IPS-11a (cell line): ENCODE measurements around the gene ABCG1.
"Not testable (repeated sequence)": the region's sequence is repeated elsewhere in the genome, so short reads cannot be mapped to it uniquely, and the experiment has no call there.

Experiments used
- H3K4me3 ChIP-seq: one replicate; pipeline ENCODE4 v1.5.1; 2013; ENCODE audit warnings: low read depth, low read length, control low read depth

Gene ABCG1

GRCh38 chr21:42288962-42289361, 70.0 kb downstream of the ABCG1 start:
- H3K4me3 ChIP-seq, result no peak overlapping the region

DNA sequence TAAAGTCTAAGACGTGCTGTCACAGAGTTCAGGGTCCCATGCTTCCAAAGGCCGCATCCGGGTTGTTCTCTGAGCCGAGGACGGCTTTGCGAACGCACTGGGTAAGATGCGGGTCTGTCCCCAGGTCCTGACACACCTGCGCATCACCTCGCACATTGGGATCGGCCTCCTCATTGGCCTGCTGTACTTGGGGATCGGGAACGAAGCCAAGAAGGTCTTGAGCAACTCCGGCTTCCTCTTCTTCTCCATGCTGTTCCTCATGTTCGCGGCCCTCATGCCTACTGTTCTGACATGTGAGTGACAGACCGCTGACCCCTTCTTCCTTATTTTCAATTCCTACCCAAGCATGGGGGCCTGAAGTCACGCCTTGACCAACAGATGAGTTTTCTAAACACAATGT, 71.0 kb downstream of the ABCG1 start:
- no peak overlapping the region for H3K4me3 ChIP-seq

DNA sequence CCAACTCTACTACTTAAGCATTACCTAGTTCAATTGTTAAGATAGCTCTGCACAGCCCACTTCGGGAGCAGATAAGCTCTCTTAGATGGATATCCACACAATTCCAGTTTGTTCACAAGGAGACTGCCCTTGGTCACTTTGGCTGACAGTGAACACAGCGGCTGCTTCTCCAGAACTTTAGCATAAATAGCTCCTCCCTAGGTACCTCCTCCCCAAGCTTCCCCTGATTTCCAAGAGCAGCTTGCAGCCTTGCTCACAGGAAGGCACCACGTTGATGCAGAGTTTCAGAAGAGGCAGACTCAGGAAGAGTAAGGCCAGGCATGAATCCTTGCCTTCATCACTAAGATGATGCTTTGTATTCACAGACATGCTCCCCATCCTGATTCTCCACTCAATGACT, 71.6 kb downstream of the ABCG1 start:
- H3K4me3 ChIP-seq, result no peak overlapping the region

DNA sequence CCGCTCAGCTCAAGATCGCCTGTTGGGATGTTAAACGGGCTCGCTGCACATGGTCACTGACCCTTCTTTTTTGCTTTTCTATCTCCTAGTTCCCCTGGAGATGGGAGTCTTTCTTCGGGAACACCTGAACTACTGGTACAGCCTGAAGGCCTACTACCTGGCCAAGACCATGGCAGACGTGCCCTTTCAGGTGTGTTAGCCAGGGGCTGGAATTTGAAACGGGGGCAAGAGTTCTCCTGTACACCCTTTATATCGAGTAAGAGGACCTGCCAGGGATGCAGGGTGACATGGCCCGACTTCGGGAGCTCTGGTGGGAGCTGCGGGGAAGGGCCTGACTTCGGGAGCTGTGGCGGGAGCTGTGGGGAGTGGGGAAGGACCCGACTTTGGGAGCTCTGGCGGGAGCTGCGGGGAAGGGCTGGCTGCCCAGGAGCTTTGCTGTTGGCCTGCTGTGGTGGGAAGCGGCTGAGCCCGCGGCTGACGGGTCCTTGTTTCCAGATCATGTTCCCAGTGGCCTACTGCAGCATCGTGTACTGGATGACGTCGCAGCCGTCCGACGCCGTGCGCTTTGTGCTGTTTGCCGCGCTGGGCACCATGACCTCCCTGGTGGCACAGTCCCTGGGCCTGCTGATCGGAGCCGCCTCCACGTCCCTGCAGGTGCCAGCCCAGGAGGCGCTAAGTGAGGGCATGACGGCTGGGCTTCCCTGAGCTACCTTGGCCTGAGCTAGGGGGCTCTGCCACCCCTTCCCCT, 72.2 kb downstream of the ABCG1 start:
- no peak overlapping the region for H3K4me3 ChIP-seq

GRCh38 chr21:42291751-42292562, 73.0 kb downstream of the ABCG1 start:
- H3K4me3 ChIP-seq, result no peak overlapping the region

GRCh38 chr21:42292563-42293142, 73.7 kb downstream of the ABCG1 start:
- not testable (repeated sequence) for H3K4me3 ChIP-seq

- H3K4me3 ChIP-seq, result no peak overlapping the region
These were observed 74.8 kb downstream of the ABCG1 start for GRCh38 chr21:42293649-42294272.

DNA sequence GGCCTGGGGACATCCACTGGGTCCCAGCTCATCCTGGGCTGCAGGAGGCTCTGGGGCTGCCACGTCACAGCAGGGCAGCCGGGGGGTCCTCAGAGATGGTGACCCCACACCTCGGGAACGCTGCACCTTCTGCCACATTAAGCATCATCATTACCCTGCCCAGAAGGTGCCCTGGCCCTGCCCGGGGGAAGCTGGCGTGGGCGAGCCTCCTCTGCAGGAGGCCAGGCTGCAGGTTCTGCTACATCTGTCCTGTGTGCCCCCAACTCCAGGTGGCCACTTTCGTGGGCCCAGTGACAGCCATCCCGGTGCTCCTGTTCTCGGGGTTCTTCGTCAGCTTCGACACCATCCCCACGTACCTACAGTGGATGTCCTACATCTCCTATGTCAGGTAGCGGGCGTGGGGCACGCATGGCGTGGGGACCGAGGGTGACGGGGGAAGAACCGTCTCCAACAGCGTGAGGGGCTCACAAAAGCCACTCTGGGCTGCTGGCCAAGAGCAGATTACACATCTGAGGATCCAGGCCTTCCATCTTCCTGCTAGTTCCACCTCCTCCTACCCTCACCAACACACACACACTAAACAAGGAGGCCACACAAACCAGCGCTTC, 75.4 kb downstream of the ABCG1 start:
- H3K4me3 ChIP-seq, result no peak overlapping the region

DNA sequence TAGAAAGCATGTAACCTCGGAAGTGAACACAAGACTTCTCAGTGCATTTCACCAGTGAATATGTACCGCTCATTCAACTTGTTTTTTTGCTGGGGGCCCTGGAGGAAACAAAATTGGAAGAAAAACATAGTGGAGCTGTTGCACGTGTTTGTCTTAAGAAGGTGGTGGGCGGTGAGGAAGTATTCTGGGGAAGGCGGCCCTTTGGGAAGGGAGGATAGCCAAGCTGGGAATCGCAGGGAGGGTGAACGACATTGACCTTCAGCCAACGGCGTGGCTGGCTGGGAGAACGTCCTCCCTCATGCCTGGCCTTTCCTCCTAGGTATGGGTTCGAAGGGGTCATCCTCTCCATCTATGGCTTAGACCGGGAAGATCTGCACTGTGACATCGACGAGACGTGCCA, 76.9 kb downstream of the ABCG1 start:
- no peak overlapping the region for H3K4me3 ChIP-seq

DNA sequence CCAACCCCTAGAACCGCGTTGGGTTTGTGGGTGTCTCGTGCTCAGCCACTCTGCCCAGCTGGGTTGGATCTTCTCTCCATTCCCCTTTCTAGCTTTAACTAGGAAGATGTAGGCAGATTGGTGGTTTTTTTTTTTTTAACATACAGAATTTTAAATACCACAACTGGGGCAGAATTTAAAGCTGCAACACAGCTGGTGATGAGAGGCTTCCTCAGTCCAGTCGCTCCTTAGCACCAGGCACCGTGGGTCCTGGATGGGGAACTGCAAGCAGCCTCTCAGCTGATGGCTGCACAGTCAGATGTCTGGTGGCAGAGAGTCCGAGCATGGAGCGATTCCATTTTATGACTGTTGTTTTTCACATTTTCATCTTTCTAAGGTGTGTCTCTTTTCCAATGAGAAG, 77.6 kb downstream of the ABCG1 start:
- no peak overlapping the region for H3K4me3 ChIP-seq

DNA sequence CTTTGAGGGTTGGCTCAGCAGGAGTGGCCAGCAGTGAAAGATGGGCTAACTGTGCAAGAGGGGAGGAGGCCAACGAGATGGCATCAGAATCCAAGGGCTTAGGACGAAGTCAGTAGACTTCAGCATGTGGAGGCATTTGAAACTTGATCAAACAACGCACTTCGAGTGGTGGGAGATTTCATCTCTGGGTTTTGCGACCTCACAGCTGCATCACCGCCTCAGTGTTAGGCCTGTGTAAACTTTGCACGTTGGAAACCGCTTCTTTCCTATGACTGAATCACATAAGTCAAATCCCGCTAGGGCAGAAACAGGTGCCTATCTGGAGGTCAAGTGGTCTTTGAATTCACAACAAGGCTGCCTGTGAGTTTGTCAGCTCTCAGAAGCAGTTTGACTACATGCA, 78.4 kb downstream of the ABCG1 start:
- no peak overlapping the region for H3K4me3 ChIP-seq

DNA sequence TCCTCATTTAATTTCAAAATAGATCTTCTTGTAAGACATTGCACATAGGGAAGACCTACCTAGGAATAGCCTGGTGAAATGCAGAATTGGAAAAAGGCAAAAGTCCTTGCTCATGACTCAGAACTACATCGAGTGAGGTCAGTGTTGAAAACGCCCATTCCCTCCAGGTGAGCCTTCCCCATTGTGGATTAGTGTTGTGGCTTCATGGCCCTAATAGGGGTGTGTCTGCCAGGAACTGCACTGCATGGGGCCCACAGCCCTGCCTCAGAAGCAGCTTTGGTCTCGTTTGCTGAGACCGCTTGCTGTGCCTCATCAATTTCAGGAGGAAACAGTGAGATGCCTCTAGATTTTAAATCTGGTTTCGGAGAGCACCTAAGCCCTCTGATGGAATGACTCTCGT, 79.3 kb downstream of the ABCG1 start:
- H3K4me3 ChIP-seq, result no peak overlapping the region

DNA sequence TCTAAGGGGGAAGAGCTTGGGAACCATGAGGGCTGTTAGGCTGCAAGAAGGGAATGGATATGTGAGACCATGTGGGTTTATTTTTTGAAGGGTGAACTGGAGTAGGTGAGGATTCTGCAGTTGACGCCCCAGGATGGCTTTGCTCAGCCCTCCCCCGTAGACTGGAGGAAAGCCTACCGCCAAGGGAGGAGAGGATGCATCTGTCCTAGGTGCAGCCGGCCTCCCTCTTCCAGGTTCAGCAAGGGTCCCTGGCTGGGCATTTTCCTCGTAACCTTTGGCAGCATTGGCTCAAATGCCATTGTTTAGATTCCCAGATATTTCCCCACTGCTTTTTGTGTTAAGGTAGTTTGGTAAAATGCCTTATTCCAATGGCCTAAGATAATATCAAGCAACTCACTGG, 79.7 kb downstream of the ABCG1 start:
- no peak overlapping the region for H3K4me3 ChIP-seq

- H3K4me3 ChIP-seq, result no peak overlapping the region
These were observed 80.5 kb downstream of the ABCG1 start for GRCh38 chr21:42299324-42300044.

DNA sequence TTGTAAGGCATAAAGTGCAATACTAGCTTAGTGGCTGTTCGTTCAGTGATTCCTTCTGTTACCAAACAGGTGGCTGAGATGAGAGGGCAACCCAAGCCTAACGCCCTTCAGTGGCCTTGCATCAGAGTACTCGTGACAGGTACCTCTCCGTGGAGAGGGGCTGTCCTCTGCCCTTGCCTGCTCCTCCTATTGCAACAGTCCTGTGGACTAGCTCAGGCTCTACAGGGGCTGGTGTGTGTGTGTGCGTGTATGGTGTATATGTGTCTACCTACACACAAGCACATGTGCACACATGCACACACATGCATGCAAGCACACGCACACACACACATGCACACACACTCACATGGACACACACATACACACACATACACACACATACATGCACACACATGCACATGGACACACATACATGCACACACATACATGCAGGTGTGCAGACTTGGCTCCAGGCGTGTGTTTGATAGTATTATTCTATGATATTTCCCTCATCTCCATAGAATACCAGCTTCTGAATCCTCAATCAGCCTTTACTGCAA, 81.2 kb downstream of the ABCG1 start:
- H3K4me3 ChIP-seq, result no peak overlapping the region

DNA sequence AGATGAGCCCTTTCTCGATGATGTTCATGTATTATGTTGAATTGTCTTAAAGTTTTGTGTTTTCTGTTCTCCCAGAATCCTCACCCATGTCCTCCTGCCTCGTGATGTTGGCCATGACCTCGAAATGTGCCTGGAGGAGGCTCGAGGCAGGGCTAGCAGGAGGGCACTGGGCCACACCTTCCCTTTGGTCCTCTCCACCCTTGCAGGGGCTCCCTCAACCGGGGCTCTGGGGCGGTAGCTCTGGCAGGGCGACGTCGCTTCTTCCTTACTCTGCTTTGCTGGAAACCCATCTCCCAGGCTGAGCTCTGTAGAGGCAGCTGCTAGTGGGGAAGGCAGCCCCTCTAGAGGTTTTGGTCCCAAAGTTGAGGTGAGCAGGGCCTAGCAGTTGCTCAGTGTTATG, 82.0 kb downstream of the ABCG1 start:
- H3K4me3 ChIP-seq, result no peak overlapping the region

DNA sequence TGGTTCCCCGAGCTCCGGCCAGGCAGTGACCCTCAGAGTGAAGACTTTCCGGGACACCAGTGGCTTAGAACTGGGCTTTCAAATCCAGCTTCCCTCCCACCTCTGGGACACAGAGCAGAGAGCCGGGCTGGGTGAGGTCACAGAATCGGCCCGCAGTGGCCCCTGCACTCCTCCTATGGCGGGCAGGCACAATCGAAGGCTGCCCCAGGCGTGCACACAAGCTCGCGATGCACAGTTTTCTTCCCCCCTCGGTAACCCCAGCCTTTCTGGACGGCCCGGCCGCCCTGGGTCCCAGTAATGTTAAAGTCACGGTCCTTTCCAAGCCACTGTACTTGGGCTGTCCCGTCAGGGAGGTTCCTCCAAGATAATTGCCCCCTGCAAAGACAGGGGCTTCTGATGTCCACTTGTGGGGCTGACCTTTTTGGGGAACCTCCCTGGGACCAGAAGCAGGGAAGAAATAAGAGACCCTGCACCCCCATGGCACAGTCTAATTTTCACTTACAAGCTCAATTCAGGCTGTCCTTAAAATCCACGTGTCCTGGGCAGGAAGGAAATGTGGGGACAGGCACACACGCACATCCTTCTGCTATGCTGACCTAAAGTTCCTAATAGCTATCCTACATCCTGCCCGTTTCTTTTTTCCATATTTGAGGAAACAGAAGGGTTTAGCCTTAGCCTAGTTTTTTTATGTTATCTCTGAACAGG, 82.6 kb downstream of the ABCG1 start:
- H3K4me3 ChIP-seq, result no peak overlapping the region

- H3K4me3 ChIP-seq, result no peak overlapping the region
These were observed 83.2 kb downstream of the ABCG1 start for GRCh38 chr21:42302076-42302650.

GRCh38 chr21:42302794-42303193, 83.9 kb downstream of the ABCG1 start:
- H3K4me3 ChIP-seq, result no peak overlapping the region
